Left renal pelvis (tissue), 4 donors: ENCODE measurements around the gene GAS2L1. TPM values are rescaled to one million over a fixed set of nuclear protein-coding genes. Genes with fewer than 3 reads are reported as not detected.
A peak's percentile ranks its signal among the peaks of the same experiment; 100 is the strongest.

Source experiments
- DNase-seq, 4 donors: peaks; one replicate each; pipeline ENCODE4 v3.0.0-alpha.2; 2013; ENCODE audit warnings: low read depth in 4 of 4, low spot score in 3 of 4
- polyA plus RNA-seq, 4 donors: library from polyadenylated mRNA; unstranded; fragments of 120-200 nt; gene quantifications; one replicate each; pipeline ENCODE4 v1.2.1, GENCODE V29; 2013; ENCODE audit not compliant: insufficient read length in 4 of 4

GAS2L1 gene
- polyA plus RNA-seq, 4 donors: 5.3 to 10.9 (median 7.9) TPM

- no peak for DNase-seq
Observed at GRCh38 chr22:29272624-29273023, 33.8 kb upstream of the GAS2L1 start.

DNA sequence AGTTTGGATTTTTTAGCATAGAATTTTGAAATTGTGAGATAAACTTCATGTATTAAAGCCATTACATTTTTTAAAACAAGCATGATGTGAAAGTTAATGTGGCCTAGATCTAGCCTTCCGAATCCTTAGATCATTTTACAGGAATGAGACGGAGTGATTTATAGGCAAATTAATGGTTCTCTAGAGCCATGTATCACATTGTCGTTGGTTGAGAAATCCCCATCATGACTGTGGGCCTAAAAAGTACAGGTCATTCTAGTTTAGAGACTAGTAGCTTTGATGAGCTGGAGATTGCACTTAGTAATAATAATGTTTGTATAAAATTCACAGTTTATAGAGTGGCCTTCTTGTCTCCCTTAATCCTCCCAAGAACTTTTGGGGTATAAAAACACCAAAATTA is 31.3 kb upstream of the GAS2L1 start:
- no peak for DNase-seq

GRCh38 chr22:29275819-29276565 is 30.5 kb upstream of the GAS2L1 start:
- no peak for DNase-seq

DNA sequence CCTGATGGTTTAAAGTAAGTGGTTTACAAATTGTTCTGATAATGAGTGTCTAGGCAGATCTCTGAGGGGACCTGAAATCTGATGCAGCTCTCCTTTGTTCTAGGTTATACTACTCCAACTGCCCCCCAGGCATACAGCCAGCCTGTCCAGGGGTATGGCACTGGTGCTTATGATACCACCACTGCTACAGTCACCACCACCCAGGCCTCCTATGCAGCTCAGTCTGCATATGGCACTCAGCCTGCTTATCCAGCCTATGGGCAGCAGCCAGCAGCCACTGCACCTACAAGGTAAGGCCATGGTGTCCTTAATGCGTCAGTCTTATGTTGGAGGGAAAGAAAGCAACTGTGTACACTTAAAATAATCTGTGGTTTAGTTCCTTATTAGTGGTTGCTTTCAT is 28.5 kb upstream of the GAS2L1 start:
- no peak for DNase-seq

DNA sequence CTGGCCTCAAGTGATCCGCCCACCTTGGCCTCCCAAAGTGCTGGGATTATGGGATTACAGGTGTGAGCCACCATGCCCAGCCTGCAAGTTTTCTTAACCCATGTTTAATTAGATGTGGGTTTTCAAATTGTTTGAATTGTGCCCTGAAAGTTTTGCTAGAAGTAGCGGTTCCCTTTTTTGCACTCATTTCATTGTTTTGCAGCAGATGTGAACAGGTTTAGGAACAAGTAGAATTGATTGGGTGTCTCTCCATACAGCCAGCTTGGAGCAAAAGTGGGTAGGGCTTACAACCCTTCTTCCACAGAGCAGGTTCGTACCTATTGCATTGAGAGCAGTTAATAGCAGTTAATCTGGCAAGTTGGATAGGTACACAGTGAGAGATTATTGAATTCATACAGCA is 22.3 kb upstream of the GAS2L1 start:
- DNase-seq: no peak

DNA sequence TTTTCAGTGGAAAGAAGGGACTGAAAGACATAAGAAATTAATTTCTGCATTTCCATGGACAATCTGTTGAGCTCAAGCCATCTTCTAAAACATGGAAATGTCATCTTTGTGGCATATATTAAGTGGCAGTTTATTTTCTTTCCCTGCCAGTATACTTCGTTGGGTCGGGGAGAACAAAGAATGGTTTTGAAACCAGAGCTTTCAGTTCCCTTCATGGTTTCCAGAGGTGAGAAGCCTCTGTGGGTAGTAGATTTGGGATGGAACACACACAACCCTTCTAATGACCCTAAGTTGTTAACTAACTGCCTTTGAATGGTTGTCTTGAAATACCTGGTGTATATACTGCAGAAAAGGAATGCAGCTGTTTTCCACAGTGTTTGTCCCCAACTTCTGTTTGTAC is 17.6 kb upstream of the GAS2L1 start:
- no peak for DNase-seq

GRCh38 chr22:29290061-29290460 is 16.4 kb upstream of the GAS2L1 start:
- no peak for DNase-seq

GRCh38 chr22:29291215-29291614 is 15.2 kb upstream of the GAS2L1 start:
- DNase-seq: no peak

GRCh38 chr22:29292379-29292778 is 14.1 kb upstream of the GAS2L1 start:
- no peak for DNase-seq

DNA sequence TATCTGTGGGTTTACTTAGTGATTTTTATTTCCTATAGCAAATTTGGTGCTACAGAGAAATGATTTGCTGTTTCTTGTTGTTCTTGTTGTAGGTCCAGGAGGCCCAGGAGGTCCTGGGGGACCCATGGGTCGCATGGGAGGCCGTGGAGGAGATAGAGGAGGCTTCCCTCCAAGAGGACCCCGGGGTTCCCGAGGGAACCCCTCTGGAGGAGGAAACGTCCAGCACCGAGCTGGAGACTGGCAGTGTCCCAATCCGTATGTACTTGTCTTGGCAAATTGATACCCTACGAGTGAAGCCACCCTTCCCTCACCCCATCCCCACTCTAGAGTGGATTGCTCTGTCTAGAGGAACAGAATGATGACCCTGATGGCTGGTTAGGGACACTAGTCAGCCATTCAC is 7.8 kb upstream of the GAS2L1 start:
- DNase-seq: no peak

- DNase-seq: no peak
Observed at GRCh38 chr22:29299136-29299900, 7.1 kb upstream of the GAS2L1 start.

DNA sequence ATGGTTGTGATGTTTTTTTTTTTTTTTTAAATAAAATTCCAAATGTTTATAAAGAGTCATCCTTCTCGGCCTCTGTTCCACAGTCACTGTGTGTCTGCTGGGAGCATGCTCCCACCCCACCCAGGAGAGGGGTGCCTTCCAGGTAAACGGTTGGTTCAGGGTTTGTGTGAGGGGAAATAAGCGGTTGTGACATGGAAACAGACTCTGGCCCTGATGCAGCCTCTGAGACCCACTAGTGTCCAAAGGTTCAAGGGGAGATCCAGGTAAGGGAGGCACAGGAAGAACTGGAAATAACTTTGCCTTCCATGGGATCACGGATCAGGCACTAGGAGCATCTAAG is 6.0 kb upstream of the GAS2L1 start:
- DNase-seq: no peak

- no peak for DNase-seq
Observed at GRCh38 chr22:29300807-29301601, 5.4 kb upstream of the GAS2L1 start.

- no peak for DNase-seq
Observed at GRCh38 chr22:29301716-29302401, 4.6 kb upstream of the GAS2L1 start.

- no peak for DNase-seq
Observed at GRCh38 chr22:29302402-29302680, 4.1 kb upstream of the GAS2L1 start.

GRCh38 chr22:29302681-29303465 is 3.6 kb upstream of the GAS2L1 start:
- DNase-seq: no peak

DNA sequence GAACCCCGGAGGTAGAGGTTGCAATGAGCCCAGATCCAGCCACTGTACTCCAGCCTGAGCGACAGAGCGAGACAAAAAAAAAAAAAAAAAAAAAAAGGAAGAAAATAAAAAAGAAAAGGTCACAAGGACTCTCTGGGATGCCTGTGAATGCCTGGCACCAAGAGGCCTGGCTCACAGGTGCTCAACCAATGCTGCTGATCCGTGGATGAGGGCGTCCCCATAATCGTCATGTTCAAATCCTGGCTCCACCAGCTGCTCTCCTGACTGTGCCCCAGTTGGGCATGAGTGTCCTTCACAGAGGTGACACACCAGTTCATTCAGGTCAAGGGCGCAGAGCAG is 645 bp upstream of the GAS2L1 start:
- DNase-seq: no peak

GRCh38 chr22:29306835-29307595 is 565 bp downstream of the GAS2L1 start:
- DNase-seq: peak in 3 of 4 donors; percentile 56 to 64 (median 64)

DNA sequence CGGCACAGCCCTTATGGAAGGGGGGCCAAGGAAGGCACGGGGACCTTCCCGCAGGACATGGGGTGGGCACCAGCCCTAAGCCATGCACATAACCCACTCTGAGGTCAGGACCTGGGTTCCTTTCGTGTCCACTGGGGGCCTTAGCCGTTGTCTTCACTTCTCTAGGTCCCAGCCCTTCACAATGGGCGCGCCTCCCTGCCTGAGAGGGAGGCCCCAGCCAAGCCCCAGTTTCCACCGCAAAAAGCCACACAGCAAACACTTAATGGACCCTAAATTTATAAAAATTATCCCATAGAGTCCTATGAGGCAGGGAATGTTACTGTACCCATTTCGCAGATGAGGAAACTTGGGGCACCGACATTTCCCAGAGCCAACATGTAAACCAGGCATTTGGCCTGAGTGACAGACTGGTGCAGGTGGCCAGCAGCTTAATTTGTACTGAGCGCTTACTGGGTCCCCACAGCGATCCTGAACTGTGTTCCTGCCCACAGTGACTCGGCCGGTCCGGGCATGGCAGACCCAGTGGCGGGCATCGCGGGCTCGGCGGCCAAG is 1.2 kb downstream of the GAS2L1 start:
- DNase-seq: no peak
